ENCODE results near the gene IFRD2. TPM values are rescaled to one million over a fixed set of nuclear protein-coding genes. Genes with fewer than 3 reads are reported as not detected.

Gene IFRD2
- total and polyA plus RNA-seq, 2 of the 13 experiments (the other 11 are each of a cell fraction or from before 2014, with no cell fraction given), result 32.8 to 96.1 TPM

DNA sequence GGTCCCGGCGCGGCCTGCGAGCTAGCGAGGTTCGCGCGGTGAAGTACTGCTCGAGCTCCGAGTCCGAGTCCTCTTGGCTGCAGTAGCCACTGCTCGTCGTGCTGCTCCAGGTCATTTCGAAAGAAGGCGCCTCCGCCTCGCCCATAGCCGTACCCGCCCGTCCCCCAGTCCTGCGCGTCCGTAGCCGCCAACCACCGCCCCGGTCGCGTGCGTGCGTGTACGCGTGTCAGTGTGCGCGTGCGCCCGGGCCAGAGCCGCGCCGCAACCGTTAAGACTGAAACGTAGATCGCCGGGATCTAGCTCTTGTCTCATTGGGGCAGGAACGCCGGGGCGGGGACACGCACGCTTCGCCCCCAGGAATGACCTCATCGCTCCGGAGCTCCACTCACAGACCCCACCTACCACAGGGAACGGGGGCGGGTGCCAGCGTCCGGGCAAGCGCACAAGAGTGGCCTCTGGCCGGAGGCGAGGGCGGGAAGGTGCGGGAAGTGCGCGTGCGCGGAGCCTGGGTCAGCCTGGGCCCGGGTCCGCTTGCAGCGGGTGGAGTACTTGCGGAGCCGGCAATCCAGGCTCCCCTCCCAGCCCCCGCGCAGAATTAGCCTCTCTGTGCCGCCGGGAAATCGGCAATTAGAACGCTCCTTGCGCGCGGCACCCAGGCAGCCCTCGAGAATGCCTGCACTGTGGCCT, 45.1 kb upstream of the IFRD2 start (continued):
- TF ChIP-seq NR2C2 (CRISPR knock-in tag; IDR thresholded peaks at IDR 0.05; ENCODE audit: borderline replicate concordance), result peak; percentile 55; the same call in 1 of the 2 replicates
- no peak for TF ChIP-seq NFIC (IDR thresholded peaks at IDR 0.05; ENCODE audit: low read length)
- TF ChIP-seq BRD4 (CRISPR knock-in tag; IDR thresholded peaks at IDR 0.05), result peak; percentile 83; the same call in 1 of the 2 replicates
- TF ChIP-seq REST (IDR thresholded peaks at IDR 0.05; ENCODE audit: borderline replicate concordance in 1 of 2, low read depth in 1 of 2, low read length in 2 of 2), result 0 out of 4 replicates have a peak, but pooled peaks of 1 of the 2 experiments have one; percentile 14
- no peak for TF ChIP-seq AGO1 (IDR thresholded peaks at IDR 0.05; ENCODE audit: low read depth, low read length, poor library complexity, severe bottlenecking)
- TF ChIP-seq ATF7-NPFF (CRISPR knock-in tag; IDR thresholded peaks at IDR 0.05; ENCODE audit: low read depth), result peak; percentile 86
- peak; percentile 3; the same call in 1 of the 2 replicates for TF ChIP-seq ZNF747 (CRISPR knock-in tag; IDR thresholded peaks at IDR 0.05; ENCODE audit: borderline replicate concordance)
- TF ChIP-seq, protein P1, sequence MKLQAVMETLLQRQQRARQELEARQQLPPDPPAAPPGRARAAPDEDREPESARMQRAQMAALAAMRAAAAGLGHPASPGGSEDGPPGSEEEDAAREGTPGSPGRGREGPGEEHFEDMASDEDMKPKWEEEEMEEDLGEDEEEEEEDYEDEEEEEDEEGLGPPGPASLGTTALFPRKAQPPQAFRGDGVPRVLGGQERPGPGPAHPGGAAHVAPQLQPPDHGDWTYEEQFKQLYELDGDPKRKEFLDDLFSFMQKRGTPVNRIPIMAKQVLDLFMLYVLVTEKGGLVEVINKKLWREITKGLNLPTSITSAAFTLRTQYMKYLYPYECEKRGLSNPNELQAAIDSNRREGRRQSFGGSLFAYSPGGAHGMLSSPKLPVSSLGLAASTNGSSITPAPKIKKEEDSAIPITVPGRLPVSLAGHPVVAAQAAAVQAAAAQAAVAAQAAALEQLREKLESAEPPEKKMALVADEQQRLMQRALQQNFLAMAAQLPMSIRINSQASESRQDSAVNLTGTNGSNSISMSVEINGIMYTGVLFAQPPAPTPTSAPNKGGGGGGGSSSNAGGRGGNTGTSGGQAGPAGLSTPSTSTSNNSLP (IDR thresholded peaks at IDR 0.05; ENCODE audit: low read depth, low read length), result no peak
- no peak for TF ChIP-seq ZNF749 (CRISPR knock-in tag; IDR thresholded peaks at IDR 0.05; ENCODE audit: borderline replicate concordance)
- no peak for TF ChIP-seq ZNF891 (CRISPR knock-in tag; IDR thresholded peaks at IDR 0.05)
- no peak for TF ChIP-seq ZNF44 (CRISPR knock-in tag; IDR thresholded peaks at IDR 0.05)
- peak; percentile 7 for TF ChIP-seq MED8 (CRISPR knock-in tag; IDR thresholded peaks at IDR 0.05; ENCODE audit: insufficient replicate concordance)
- TF ChIP-seq BHLHE40 (IDR thresholded peaks at IDR 0.05; ENCODE audit: low read length), result peak; percentile 94
- TF ChIP-seq MED13 (CRISPR knock-in tag; IDR thresholded peaks at IDR 0.05), result no peak; the same call in 1 of the 2 replicates
- peak; percentile 83 for TF ChIP-seq SIN3B (IDR thresholded peaks at IDR 0.05; ENCODE audit: low read length)
- TF ChIP-seq, protein P2, sequence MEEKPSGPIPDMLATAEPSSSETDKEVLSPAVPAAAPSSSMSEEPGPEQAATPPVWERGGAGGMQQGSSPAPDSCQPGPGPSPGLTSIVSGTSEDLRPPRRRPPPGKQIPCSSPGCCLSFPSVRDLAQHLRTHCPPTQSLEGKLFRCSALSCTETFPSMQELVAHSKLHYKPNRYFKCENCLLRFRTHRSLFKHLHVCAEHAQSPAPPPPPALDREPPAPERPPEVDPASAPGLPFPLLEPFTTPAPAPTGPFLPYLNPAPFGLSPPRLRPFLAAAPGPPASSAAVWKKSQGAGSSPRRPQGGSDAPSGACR (CRISPR knock-in tag; IDR thresholded peaks at IDR 0.05), result peak; percentile 69
- TF ChIP-seq ZNF841 (CRISPR knock-in tag; IDR thresholded peaks at IDR 0.05; ENCODE audit: borderline replicate concordance), result peak; percentile 88
- peak; percentile 51; the same call in 1 of the 2 replicates for TF ChIP-seq ZSCAN25 (CRISPR knock-in tag; IDR thresholded peaks at IDR 0.05)
- no peak for TF ChIP-seq SMAD3 (CRISPR knock-in tag; IDR thresholded peaks at IDR 0.05)

Data from HepG2 (cell line).